Fibroblast of peridontal ligament (primary cell): ENCODE data around the gene STAG2.
"Not testable (repeated sequence)": the region's sequence is repeated elsewhere in the genome, so short reads cannot be mapped to it uniquely, and the experiment has no call there.

ENCODE experiments used
- DNase-seq: peaks from one replicate; pipeline ENCODE4 v3.0.0-alpha.2; 2010; ENCODE audit errors: extremely low read depth

The STAG2 gene

GRCh38 chrX:124035657-124036056 lies 74.2 kb downstream of the STAG2 start:
- no peak for DNase-seq

GRCh38 chrX:124042042-124042441 lies 80.5 kb downstream of the STAG2 start:
- DNase-seq, result no peak

DNA sequence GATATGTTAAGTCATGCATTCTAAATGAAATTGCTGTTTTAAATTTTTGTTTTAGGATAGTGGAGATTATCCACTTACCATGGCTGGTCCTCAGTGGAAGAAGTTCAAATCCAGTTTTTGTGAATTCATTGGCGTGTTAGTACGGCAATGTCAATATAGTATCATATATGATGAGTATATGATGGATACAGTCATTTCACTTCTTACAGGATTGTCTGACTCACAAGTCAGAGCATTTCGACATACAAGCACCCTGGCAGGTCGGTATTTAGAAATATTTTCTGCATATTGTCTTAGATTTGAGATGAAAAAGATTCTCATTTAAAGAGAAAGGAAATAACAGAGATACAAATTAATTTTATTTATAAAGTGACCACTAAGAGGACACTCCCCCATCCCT lies 83.6 kb downstream of the STAG2 start:
- DNase-seq, result no peak

DNA sequence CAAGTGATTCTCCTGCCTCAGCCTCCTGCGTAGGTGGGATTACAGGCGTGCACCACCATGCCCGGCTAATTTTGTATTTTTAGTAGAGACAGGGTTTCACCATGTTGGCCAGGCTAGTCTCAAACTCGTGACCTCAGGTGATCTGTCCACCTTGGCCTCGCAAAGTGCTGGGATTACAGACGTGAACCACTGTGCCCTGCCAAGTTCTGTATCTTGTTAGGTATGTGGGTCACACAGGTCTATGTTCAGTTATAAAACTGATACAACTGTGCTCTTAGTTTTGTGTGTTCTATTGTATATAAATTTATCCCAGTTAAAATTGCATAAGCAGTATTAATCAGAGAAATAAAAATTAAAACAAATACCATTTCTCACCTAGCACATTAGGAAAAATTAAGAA lies 122.9 kb downstream of the STAG2 start:
- DNase-seq, result not testable (repeated sequence)

DNA sequence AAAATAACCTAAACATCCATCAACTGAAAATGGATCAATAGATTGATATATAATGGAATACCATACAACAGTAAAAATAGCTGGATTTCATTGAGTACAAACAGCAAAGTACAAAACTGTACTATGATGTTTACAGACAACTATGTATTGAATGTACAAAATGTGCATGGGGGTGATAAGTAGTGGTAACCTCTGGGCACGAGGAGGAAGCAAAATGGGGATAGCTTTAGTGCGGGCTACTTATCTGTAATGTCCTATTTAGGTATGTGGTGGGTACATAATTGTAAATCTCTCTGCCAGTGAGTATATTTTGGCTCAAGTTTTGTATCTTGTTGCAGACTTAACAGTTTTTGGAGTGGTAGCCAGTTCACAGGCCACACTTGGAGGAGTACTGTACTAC lies 123.6 kb downstream of the STAG2 start:
- no peak for DNase-seq

GRCh38 chrX:124086411-124086810 lies 124.9 kb downstream of the STAG2 start:
- DNase-seq, result no peak

DNA sequence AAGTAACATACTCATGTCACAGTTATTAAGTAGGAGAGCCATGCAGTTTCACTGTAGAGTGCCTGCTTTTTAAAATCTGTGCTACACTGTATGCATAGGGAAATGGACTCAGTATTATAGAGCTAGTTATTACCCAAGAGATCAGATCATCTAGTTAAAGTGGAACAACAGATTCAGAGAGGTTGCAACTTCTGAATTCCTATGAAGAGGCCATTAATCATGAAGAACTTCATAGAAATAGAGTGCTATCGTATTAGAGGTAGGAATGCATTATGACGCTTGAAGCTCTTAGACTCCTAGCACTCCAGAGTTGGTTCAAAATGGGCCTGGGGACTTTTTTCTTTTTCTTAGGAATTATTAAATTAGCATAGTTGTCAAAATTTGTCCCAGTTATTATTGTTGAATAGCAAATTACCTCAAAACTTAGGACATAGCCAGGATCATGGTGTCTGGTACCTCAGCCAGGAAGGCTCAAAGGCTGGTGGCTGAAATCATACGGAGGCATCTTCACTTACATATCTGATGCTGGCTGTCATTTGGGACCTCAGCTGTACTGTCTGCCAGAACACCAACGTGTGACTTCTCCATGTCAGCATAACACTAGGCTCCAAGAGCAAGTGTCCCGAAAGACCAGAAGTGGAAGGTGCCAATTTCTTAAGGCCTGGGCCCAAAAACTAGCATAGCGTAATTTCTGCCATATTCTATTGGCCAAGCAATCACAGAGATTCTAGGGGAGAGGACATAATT lies 125.7 kb downstream of the STAG2 start:
- DNase-seq, result no peak

- no peak for DNase-seq
These were observed 131.7 kb downstream of the STAG2 start for GRCh38 chrX:124093222-124093621.

GRCh38 chrX:124097116-124097515 lies 135.6 kb downstream of the STAG2 start:
- DNase-seq, result no peak

DNA sequence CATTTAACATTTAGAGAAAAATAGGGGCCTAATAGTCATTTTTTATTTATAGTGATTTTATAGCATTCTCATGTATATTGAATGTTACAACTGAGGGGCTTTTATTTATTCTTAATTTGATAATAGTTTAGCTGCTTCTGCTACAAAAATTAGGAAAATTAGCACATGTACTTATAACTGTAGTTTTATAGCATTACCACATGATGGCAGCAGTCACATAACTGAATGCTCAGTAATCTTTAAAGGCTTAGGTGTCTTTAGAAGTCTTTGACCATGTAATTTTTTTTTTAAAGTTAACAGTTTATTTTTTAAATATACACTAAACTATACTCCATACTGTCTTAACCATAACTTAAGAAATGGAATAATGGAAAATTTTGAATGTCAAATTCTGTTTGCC lies 136.6 kb downstream of the STAG2 start:
- DNase-seq, result peak; percentile 42

GRCh38 chrX:124103966-124104365 lies 142.5 kb downstream of the STAG2 start:
- no peak for DNase-seq

- DNase-seq, result not testable (repeated sequence)
These were observed 143.0 kb downstream of the STAG2 start for GRCh38 chrX:124104512-124104911.

DNA sequence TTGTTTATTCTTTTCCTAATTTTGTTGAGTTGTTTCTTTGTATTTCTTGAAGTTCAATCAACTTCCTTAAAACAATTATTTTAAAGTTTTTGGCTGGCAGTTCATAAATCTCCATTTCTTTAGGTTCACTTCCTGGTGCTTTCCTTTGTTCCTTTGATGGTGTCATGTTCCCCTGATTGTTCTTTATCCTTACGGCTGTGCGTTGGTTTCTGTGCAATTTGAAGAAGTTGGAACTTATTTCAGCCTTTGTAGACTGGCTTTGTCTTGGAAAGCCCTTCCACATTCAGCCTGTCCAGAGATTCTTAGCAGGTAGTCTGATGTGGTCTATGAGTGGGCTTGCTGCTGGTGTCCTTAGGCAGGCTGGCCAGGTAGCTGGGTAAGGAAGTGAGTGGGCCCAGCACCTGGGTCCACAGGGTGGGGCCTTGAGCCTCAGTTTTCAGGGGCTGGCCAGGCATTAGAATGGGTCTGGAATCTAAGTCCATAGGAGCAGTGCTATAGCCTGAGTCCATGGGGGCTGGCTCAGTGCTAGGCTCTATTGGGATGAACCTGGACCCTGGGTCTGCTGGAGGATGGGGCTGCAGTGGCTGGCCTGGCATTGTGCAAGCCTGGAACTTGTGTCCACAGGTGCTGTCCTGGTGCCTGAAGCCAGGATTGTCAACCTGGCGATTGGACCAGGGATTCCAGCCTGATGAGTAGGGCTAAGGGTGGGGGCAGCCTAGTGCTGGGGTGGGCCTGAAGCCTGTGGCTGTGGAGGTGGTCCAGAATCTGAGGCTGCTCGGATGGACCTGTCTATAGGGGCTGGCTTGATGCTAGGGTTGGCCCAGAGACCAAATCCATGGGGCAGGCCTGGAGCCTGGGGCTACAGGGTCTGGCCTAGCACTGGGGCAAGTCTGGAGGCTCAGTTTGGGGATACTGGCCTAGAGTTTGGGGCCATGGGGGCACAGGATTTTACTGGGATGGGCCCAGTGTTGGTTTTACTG lies 152.4 kb downstream of the STAG2 start:
- no peak for DNase-seq

DNA sequence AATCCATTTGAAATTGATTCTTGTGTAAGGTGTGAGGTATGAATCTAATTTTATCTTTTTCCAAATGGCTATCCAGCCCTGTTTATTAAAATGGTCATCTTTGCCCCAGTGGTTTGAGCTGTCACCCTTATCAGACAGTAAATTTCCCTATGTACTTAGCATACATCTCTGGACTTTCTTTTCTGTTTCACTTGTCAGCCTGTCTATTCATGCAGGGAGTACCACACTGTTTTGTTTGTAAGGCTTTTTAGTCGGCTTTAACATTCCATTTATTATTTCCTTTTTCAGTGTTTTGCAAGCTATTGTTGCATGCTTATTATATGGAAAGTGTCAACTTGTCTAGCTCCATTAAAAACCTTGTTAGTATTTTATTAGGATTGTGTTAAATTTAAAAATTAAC lies 155.8 kb downstream of the STAG2 start:
- DNase-seq, result no peak

- DNase-seq, result no peak
These were observed 164.0 kb downstream of the STAG2 start for GRCh38 chrX:124125471-124125870.

- DNase-seq, result no peak
These were observed 166.0 kb downstream of the STAG2 start for GRCh38 chrX:124127496-124127895.

DNA sequence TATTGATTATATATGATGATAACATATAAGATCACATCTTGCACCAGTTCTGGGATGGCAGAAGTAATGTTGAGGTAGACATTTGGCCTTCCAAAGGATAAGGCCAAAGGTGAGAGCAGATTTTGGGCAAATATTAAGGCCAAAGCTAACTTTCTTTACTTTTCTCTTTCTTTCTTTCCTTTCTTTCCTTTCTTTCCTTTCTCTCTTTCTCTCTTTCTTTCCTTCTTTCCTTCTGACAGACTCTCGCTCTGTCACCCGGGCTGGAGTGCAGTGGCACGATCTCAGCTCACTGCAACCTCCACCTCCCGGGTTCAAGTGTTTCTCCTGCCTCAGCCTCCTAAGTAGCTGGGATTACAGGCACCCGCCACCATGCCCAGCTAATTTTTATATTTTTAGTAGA lies 170.9 kb downstream of the STAG2 start:
- DNase-seq, result not testable (repeated sequence)

DNA sequence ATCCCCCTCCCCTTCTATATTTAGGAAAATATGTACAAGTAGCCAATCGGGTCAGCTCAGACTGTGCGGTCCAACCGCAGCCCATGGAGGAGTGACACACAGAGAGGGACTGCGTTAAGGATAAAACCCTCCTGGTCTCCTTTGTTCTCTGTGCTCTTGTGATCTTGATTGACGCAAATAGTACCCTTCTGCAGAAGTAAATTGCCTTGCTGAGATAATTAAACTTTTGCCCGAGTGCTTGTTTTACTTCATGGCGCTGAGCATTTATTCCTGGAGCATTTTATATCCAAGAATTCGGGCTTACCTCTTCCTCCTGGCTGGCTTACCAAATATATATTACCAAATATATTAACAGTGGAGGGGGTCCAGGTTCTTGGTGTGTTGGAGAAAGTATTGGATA lies 184.2 kb downstream of the STAG2 start:
- no peak for DNase-seq

DNA sequence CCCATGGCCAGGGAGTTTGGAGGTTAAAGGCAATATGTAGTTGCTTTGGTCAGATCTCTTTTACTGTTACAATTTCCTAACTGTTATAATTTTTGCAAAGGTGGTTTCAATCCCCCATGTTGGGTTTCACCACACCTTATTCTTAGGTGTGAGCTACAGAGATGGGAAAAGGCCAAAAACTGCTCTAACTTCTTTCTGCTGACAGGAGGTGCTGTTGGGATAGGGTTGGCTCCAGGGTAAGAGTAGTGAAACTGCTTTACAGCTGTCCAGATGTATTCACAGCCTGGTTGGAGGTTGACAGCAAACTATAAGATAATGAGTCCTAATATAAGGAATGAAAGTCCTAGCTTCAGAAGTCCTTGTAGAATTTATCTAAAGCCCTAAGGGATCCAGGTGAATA lies 189.7 kb downstream of the STAG2 start:
- DNase-seq, result no peak
